ENCODE results near the gene NOB1.
"Not testable (repeated sequence)": the region's sequence is repeated elsewhere in the genome, so short reads cannot be mapped to it uniquely, and the experiment has no call there.

NOB1 gene

GRCh38 chr16:69761983-69762813, 7.5 kb upstream of the NOB1 start, which contains the start of gene WWP2:
WWP2 (plus strand) TSS chr16:69762332; CDS start chr16:69787011, 24,679 bp downstream.
- DNase-seq (ENCODE audit: insufficient read length, low spot score) (peak; percentile 96), FAIRE-seq (peak; percentile 93)

- peak; percentile 28 for FAIRE-seq
- DNase-seq (ENCODE audit: insufficient read length, low spot score), result not testable (repeated sequence)
Observed at GRCh38 chr16:69757375-69757774, 2.6 kb upstream of the NOB1 start.

- DNase-seq (ENCODE audit: insufficient read length, low spot score) (no peak), FAIRE-seq (no peak)
Observed at GRCh38 chr16:69756705-69757104, 2.0 kb upstream of the NOB1 start.

- DNase-seq (ENCODE audit: insufficient read length, low spot score), result no peak
- FAIRE-seq, result no peak
Observed at GRCh38 chr16:69754143-69754468, 620 bp downstream of the NOB1 start.

- DNase-seq (ENCODE audit: insufficient read length, low spot score), result no peak
- no peak for FAIRE-seq
Observed at GRCh38 chr16:69748694-69749345, 5.9 kb downstream of the NOB1 start.

GRCh38 chr16:69747115-69747514, 7.6 kb downstream of the NOB1 start:
- no peak for FAIRE-seq
- DNase-seq (ENCODE audit: insufficient read length, low spot score), result no peak

GRCh38 chr16:69745959-69746358, 8.8 kb downstream of the NOB1 start:
- FAIRE-seq (no peak), DNase-seq (ENCODE audit: insufficient read length, low spot score) (no peak)

- no peak for FAIRE-seq
- DNase-seq (ENCODE audit: insufficient read length, low spot score), result no peak
Observed at GRCh38 chr16:69745232-69745612, 9.5 kb downstream of the NOB1 start.

GRCh38 chr16:69744363-69745231, 10.1 kb downstream of the NOB1 start:
- no peak for DNase-seq (ENCODE audit: insufficient read length, low spot score)

GRCh38 chr16:69741951-69742904, 12.5 kb downstream of the NOB1 start:
- FAIRE-seq (no peak), DNase-seq (ENCODE audit: insufficient read length, low spot score) (no peak)

More at GRCh38 chr16:69744363-69745231, 10.1 kb downstream of the NOB1 start:
- FAIRE-seq, result no peak

GRCh38 chr16:69741519-69741918, 13.2 kb downstream of the NOB1 start:
- DNase-seq (ENCODE audit: insufficient read length, low spot score) (no peak), FAIRE-seq (no peak)

GRCh38 chr16:69732101-69732500, 22.6 kb downstream of the NOB1 start:
- DNase-seq (ENCODE audit: insufficient read length, low spot score) (no peak), FAIRE-seq (no peak)

GRCh38 chr16:69731280-69731679, 23.4 kb downstream of the NOB1 start:
- DNase-seq (ENCODE audit: insufficient read length, low spot score); FAIRE-seq: not testable (repeated sequence)

GRCh38 chr16:69729030-69729429, 25.7 kb downstream of the NOB1 start:
- not testable (repeated sequence) for DNase-seq (ENCODE audit: insufficient read length, low spot score); FAIRE-seq

- DNase-seq (ENCODE audit: insufficient read length, low spot score), result no peak
- FAIRE-seq, result no peak
Observed at GRCh38 chr16:69727916-69728270, 26.8 kb downstream of the NOB1 start.

GRCh38 chr16:69726313-69727060, 28.2 kb downstream of the NOB1 start, which contains the start of gene NQO1:
NQO1 (minus strand) TSS chr16:69726560; CDS start chr16:69726439, 121 bp downstream.
- FAIRE-seq, result peak; percentile 79
- peak; percentile 95 for DNase-seq (ENCODE audit: insufficient read length, low spot score)

- no peak for FAIRE-seq
- no peak for DNase-seq (ENCODE audit: insufficient read length, low spot score)
Observed at GRCh38 chr16:69725480-69726312, 29.0 kb downstream of the NOB1 start.

- DNase-seq (ENCODE audit: insufficient read length, low spot score) (no peak), FAIRE-seq (no peak)
Observed at GRCh38 chr16:69724981-69725479, 29.7 kb downstream of the NOB1 start.

Data from HTR-8/SVneo (cell line).